Skeletal muscle tissue (tissue), 4 donors: Measurements from ENCODE around the gene KCNK18. TPM values are rescaled to one million over a fixed set of nuclear protein-coding genes. Genes with fewer than 3 reads are reported as not detected.

ENCODE experiments used
- H3K27ac ChIP-seq: one replicate; pipeline ENCODE4 v1.7.0; 2013; ENCODE audit warnings: mild to moderate bottlenecking, low read depth, low read length, inconsistent platforms
- H3K27me3 ChIP-seq, 3 donors: one replicate each; pipeline ENCODE4 v1.7.0; 2013; ENCODE audit warnings: low read length in 3 of 3; ENCODE audit not compliant: control insufficient read depth in 3 of 3, insufficient read depth in 3 of 3
- H3K36me3 ChIP-seq, 3 donors: one replicate each; pipeline ENCODE4 v1.7.0; 2013; ENCODE audit warnings: low read length in 3 of 3; ENCODE audit not compliant: control insufficient read depth in 3 of 3, insufficient read depth in 3 of 3
- H3K4me1 ChIP-seq, 3 donors: one replicate each; pipeline ENCODE4 v1.7.0; 2013; ENCODE audit warnings: low read length in 3 of 3, mild to moderate bottlenecking in 3 of 3; ENCODE audit not compliant: control insufficient read depth in 3 of 3, insufficient read depth in 3 of 3
- H3K4me3 ChIP-seq, 3 donors: one replicate each; pipeline ENCODE4 v1.7.0; 2013; ENCODE audit warnings: low read length in 3 of 3
- H3K9ac ChIP-seq, 3 donors: one replicate each; pipeline ENCODE4 v1.7.0; 2013; ENCODE audit warnings: low read length in 3 of 3, mild to moderate bottlenecking in 3 of 3, moderate library complexity in 2 of 3, low read depth in 1 of 3
- H3K9me3 ChIP-seq, 3 donors: one replicate each; pipeline ENCODE4 v1.7.0; 2013; ENCODE audit warnings: low read length in 3 of 3; ENCODE audit not compliant: control insufficient read depth in 3 of 3
- total RNA-seq: library from RNA; depleted of rRNA; stranded (reverse); fragments of >200 nt; gene quantifications from one replicate; pipeline ENCODE4 v1.2.3, GENCODE V29; 2014
- donor health status: Osteomylitis.

The KCNK18 gene
- total RNA-seq, 1 donor from 2014 or later, result not detected

DNA sequence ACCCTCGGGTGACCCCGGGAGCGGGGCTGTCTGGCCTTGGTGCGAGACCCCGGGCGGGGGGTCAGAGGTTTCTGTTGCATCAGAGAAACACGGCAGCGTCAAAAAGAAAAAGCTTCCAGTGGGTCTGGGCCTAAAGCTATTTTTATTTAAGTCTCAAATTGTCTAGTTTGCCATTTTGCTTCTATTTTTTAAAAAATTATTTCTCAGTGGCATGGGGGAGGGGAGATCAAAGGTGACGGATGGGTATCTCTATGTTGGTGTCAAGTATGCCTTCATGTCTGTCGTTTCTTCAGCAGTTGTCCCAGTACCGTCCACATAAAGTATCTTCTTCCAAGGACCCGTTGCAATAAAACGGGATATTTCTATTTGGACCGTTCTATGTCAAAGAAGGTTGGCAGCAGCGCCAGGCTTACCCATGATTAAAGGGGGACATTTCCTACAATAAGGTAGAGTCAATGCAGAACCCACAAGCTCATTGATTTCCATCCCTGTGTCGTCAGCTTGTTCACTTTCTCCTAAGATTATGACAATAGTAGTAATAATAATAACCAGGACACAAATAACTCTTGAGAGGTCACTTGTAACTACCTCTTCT lies 33.2 kb upstream of the KCNK18 start:
- Histone ChIP-seq H3K4me1 (peaks cover 10 to 16% (median 13%) of the 10 kb centered on the region in 3 donors), H3K36me3 (no peaks in the 10 kb centered on the region), H3K27ac (no peak overlapping the region), H3K9ac (no peak overlapping the region), H3K4me3 (no peak overlapping the region), H3K9me3 (no peaks in the 10 kb centered on the region), H3K27me3 (peaks cover 88 to 96% (median 93%) of the 10 kb centered on the region in 3 donors)

DNA sequence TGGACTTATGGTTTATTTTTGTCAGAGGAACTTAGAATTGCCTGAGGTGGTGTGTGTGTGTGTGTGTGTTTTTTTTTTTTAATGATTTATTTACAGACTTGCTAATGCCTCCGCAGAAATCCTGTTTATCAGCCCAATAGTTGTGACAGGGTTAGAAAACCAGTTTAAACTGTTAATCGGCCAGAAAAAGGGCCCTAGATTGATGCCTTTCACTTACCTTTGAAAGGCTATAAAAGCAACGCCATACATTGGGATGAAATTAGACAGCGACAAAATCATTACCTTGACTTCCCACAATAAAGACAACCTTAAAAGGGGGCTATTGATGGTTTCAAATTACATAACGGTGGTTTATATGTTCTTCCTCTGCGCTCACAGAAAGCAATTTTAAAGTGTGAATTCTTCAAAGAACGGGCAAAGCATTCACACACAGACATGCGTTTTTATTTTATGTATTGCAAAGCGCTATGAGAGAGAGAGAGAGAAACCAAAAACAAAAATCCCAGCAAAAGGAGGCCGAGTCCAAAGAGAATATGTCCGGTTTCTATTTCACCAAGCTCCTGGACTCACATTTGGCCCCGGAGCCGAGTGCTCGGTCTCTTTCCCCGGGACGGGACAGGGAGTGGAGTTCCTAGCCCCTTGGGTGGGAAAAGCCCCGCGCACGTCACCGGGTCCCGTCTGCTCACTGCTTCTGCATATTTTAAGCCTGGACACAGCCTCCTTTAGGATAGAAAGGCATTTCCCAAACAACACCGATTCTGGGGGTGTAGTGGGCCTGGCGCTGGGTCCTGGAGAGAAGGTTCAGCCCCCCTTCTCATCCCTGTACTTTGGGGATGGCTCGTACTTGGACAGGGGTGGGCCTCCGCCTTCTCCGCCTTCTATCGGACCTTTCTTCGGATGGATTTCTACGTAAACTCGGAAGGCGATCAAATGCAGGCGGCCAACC lies 32.4 kb upstream of the KCNK18 start:
- H3K27me3 ChIP-seq, result peaks cover 90 to 96% (median 93%) of the 10 kb centered on the region in 3 donors
- no peak overlapping the region for H3K27ac ChIP-seq
- H3K36me3 ChIP-seq, result no peaks in the 10 kb centered on the region
- no peaks in the 10 kb centered on the region for H3K9me3 ChIP-seq
- H3K9ac ChIP-seq, result no peak overlapping the region
- H3K4me3 ChIP-seq, result peak overlapping the region in 1 of 3 donors; percentile 43
- H3K4me1 ChIP-seq, result peaks cover 10 to 16% (median 13%) of the 10 kb centered on the region in 3 donors

DNA sequence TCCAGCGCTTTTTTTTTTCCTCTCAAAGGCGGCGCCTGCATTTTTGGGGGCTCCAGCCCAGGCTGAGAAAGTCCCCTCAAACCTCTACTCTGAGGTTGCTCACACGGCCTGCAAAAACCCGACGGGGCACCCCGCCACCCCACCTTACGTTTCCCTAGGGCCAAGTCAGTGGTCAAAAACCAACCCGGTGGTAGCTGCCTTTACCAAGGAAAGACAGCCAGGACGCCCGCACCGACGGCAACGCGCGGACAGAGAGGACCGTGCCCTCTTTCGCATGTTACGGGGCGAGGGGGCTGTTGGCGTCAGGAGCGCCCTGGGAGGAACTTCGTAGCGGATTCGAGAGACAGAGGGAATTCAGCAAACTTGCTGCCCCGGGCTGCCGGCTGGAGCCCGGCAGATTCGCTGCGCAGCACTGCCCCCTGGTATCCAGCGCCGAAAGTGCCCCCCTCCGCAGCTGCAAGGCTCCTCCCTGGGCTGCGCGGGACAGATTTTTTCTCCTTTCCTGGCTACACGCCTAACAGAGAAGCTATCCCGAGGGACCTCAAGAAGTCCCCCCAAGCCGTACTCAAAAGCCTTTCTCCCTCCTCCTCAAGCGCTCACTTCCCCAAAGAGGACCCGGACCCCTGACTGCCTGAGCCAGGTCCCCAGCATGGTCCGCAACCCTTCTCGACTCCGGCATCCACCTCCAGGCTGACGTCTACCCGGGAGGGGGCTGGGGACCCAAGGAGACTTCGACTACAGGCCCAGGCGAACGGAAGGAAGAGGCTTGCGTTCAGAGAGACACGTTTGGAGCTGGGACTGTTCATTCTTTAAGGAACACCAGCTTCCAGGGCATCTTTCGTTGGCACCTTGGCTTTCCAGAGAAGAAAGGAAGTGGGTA lies 31.5 kb upstream of the KCNK18 start:
- Histone ChIP-seq H3K27me3 (peaks cover 91 to 93% (median 93%) of the 10 kb centered on the region in 3 donors), H3K4me1 (peaks cover 10 to 16% (median 13%) of the 10 kb centered on the region in 3 donors), H3K4me3 (peak overlapping the region in 2 of 3 donors; percentile 6 to 43), H3K9me3 (no peaks in the 10 kb centered on the region), H3K36me3 (no peaks in the 10 kb centered on the region), H3K9ac (no peak overlapping the region), H3K27ac (no peak overlapping the region)

DNA sequence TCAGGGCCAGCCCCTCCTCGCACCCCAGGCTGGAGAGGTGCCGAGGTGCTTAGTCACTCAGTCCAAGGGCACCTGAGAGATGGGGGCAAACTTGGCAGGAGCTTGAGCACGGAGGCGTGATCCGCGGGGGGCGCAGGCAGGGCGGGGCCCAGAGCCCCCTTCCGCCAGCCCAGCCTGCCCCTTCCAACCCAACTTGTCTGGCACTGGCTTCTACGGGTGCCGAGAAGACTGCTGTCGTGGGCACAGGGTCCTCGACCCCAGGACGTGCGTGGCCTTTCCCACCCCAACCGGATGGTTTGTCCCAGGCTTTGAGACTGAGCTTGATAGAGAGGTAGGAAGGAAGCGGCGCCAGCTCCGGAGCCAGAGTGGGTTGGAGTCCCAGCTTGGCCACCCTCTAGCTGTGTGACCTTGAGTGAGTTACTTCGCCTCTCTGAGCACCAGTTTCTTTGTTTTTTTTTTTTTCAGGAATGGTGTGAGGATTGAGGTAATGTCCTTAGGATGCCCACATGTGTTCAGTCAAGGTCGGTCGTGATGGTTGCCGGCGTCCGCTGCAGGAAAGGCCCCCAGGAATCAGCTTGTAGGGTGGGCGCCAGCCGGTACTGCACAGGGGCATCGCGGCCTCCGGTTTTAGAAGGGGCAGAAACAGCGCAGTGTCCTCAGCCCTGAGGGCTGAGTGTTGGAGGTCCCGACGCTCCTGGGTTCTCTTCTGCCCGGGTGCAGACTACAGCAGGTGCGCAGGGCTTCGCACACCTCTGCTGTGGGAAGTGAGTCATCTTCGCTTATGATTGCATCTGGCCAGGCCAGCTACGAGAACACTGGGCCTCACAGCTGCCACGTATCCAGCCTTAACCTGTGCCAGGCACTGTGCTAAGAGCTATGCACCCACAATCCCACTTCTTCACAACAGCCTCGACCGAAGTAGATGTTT lies 30.6 kb upstream of the KCNK18 start:
- H3K9me3 ChIP-seq, result no peaks in the 10 kb centered on the region
- H3K4me3 ChIP-seq, result no peak overlapping the region
- no peak overlapping the region for H3K9ac ChIP-seq
- H3K36me3 ChIP-seq, result no peaks in the 10 kb centered on the region
- H3K4me1 ChIP-seq, result peaks cover 10 to 16% (median 13%) of the 10 kb centered on the region in 3 donors
- H3K27me3 ChIP-seq, result peaks cover 90 to 93% (median 91%) of the 10 kb centered on the region in 3 donors
- no peak overlapping the region for H3K27ac ChIP-seq

DNA sequence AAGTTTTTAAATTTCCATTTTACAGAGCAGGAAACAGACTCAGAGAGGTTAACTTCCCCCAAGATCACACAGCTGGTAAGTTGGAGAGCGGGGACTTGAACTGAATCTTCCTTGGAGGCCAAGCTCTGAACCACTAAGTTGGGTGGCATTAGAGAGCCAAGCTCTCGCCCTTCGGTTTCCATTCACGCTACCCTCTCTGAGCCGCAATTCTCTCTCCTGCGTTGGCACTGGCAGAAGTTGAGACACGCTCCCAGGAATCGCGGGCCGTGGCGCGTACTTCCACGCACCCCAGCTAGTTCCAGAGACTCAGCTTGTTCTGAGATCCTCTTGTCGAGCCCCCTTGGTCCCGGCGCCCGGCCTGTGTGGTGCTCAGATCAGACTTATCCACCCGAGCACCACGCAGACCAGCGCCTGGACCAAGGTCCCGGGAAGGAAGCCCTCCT lies 29.9 kb upstream of the KCNK18 start:
- H3K9ac ChIP-seq, result no peak overlapping the region
- peaks cover 93 to 94% (median 93%) of the 10 kb centered on the region in 3 donors for H3K27me3 ChIP-seq
- H3K4me1 ChIP-seq, result peaks cover 10 to 14% (median 13%) of the 10 kb centered on the region in 3 donors
- H3K27ac ChIP-seq, result no peak overlapping the region
- no peak overlapping the region for H3K4me3 ChIP-seq
- H3K9me3 ChIP-seq, result no peaks in the 10 kb centered on the region
- no peaks in the 10 kb centered on the region for H3K36me3 ChIP-seq

DNA sequence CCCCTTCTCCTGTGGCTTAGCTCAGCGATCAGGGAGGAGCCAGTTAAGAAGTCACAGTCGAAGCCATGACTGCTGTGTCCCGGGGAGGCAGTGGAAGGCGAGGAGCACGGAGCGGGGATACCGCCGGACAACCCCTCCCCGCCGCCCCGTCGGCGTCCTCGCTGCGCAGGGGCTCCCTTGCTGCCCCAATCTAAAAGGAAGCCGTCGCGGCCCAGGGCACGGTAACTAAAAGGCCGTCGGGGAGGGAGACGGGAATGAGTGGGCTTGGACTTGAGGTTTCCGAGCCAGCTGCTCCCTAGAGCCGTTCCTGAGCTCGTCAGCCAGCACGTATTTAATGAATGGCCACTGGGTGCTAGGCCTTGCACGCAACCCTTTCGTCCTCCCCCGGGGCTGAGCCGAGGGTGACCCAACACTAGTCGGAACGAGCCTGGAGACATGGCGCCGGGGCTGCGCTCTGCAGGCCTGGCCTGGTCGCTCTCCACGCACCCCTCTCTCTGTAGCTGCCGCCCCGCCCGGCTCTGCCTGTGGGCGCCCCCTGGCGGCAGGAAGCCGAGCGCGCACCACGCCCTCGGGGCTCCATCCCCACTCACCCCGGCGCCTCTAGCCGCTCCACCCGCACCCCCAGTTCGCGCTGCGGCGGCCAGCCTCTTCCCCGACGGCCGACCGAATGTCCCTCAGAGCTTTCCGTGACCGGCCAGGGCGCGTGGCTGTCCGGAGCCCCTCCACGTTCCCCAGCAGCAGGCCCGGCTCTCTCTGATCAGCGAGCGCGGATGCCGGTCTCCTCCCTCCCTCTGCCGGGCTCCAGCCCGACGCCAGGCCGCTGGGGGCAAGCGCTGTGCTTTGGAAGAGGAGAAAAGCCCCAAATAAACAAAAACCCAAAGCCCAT lies 29.3 kb upstream of the KCNK18 start:
- Histone ChIP-seq H3K27me3 (peaks cover 90 to 95% (median 95%) of the 10 kb centered on the region in 3 donors), H3K4me1 (peaks cover 10 to 14% (median 13%) of the 10 kb centered on the region in 3 donors), H3K4me3 (peak overlapping the region; percentile 29 to 51 (median 46)), H3K36me3 (no peaks in the 10 kb centered on the region), H3K9me3 (no peaks in the 10 kb centered on the region), H3K9ac (no peak overlapping the region), H3K27ac (no peak overlapping the region)

DNA sequence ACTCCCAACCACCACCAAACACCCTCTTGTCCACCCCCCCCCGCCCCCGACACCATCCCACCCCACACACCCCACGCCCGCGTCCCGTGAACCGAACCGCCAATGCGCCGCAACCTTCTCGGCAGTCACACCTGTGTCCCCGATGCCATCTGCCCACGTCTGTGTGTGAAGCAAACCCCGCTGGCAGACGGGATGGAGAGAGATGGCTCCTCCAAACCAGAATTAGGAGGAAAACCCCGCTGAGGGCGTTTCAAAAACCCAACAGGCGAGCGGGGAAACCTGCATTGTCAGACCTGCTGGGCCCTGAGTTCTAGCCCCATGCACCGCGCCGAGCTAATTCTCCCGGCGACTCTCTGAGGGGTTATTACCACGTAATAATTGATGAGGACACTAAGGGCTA lies 28.6 kb upstream of the KCNK18 start:
- H3K27ac ChIP-seq, result no peak overlapping the region
- peaks cover 10 to 14% (median 13%) of the 10 kb centered on the region in 3 donors for H3K4me1 ChIP-seq
- no peak overlapping the region for H3K9ac ChIP-seq
- H3K27me3 ChIP-seq, result peaks cover 90 to 95% (median 94%) of the 10 kb centered on the region in 3 donors
- H3K9me3 ChIP-seq, result no peaks in the 10 kb centered on the region
- H3K36me3 ChIP-seq, result no peaks in the 10 kb centered on the region
- no peak overlapping the region for H3K4me3 ChIP-seq

DNA sequence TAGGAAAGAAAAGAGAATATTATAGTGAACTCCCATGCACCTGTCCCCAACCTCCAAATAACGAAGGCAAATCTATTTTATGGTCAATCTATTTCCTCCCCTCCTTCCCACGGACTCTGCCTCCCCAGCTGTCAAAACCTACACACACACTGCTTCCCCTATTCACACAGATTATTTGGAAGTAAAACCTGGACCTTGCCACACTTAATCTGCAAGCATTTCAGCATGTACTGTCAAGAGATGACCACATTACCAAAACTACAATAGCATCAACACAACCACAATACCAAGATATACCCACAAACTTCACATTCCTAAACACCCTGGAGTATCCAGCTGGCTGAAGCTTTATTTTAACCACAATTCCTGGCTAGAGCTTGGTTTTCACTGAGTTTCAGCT lies 27.8 kb upstream of the KCNK18 start:
- Histone ChIP-seq H3K9ac (no peak overlapping the region), H3K27me3 (peaks cover 90 to 95% (median 91%) of the 10 kb centered on the region in 3 donors), H3K36me3 (no peaks in the 10 kb centered on the region), H3K9me3 (no peaks in the 10 kb centered on the region), H3K27ac (no peak overlapping the region), H3K4me3 (no peak overlapping the region), H3K4me1 (peaks cover 10 to 14% (median 14%) of the 10 kb centered on the region in 3 donors)
